Osteocyte (in vitro differentiated cells): ENCODE measurements around the gene CCL14. TPM values are rescaled to one million over a fixed set of nuclear protein-coding genes. Genes with fewer than 3 reads are reported as not detected.

ENCODE experiments used
- DNase-seq: peaks from one replicate; pipeline ENCODE4 v3.0.0; 2021; ENCODE audit warnings: mixed read lengths; ENCODE audit not compliant: unreplicated experiment; ENCODE audit errors: extremely low spot score
- H3K27ac Mint-ChIP-seq: one replicate; pipeline ENCODE4 v1.8.0; 2021; ENCODE audit warnings: mild to moderate bottlenecking, mixed read lengths; ENCODE audit not compliant: unreplicated experiment
- H3K27me3 Mint-ChIP-seq: one replicate; pipeline ENCODE4 v1.8.0; 2021; ENCODE audit warnings: mixed read lengths; ENCODE audit not compliant: unreplicated experiment
- H3K36me3 Mint-ChIP-seq: one replicate; pipeline ENCODE4 v1.8.0; 2021; ENCODE audit warnings: mixed read lengths; ENCODE audit not compliant: unreplicated experiment
- H3K4me1 Mint-ChIP-seq: one replicate; pipeline ENCODE4 v1.8.0; 2021; ENCODE audit warnings: mixed read lengths; ENCODE audit not compliant: unreplicated experiment
- H3K4me3 Mint-ChIP-seq: one replicate; pipeline ENCODE4 v1.8.0; 2021; ENCODE audit warnings: mild to moderate bottlenecking, moderate library complexity, mixed read lengths; ENCODE audit not compliant: unreplicated experiment
- H3K9me3 Mint-ChIP-seq: one replicate; pipeline ENCODE4 v1.8.0; 2021; ENCODE audit warnings: mixed read lengths; ENCODE audit not compliant: unreplicated experiment
- CTCF ChIP-seq: fragments of 200-600 bp; sonication (generic); IDR thresholded peaks from 2 replicates; pipeline ENCODE4 v1.5.0; 2021; ENCODE audit warnings: antibody characterized with exemption, mild to moderate bottlenecking, moderate library complexity
- long read RNA-seq: library from polyadenylated mRNA; unstranded; transcript quantifications from one replicate; pipeline ENCODE4 v2.0.0, GENCODE V29; 2021
- total RNA-seq: library from RNA; stranded (reverse); gene quantifications from 2 replicates; pipeline ENCODE4 v1.2.1, GENCODE V29; 2021

CCL14 gene
- total RNA-seq, result not detected in 2 replicates
- long read RNA-seq, result 0 reads

GRCh38 chr17:35986643-35987042 is at the start of gene CCL14:
TSS of gene CCL14 (minus strand) at chr17:35986729. CDS start at chr17:35986649, 80 bp downstream.
- no peaks in the 10 kb centered on the region for H3K27me3 Mint-ChIP-seq
- H3K4me3 Mint-ChIP-seq, result no peak within 1 kb of the TSS
- DNase-seq, result no peak
- H3K27ac Mint-ChIP-seq, result no peak within 1 kb of the TSS
- no peaks in the 10 kb centered on the region for H3K9me3 Mint-ChIP-seq
- no peaks in the 10 kb centered on the region for H3K4me1 Mint-ChIP-seq
- no peak for TF ChIP-seq CTCF
- no peaks in the 10 kb centered on the region for H3K36me3 Mint-ChIP-seq

GRCh38 chr17:36036235-36036634 is 49.7 kb upstream of the CCL14 start:
- H3K27me3 Mint-ChIP-seq, result no peaks in the 10 kb centered on the region
- no peak for TF ChIP-seq CTCF
- no peaks in the 10 kb centered on the region for H3K4me1 Mint-ChIP-seq
- H3K36me3 Mint-ChIP-seq, result no peaks in the 10 kb centered on the region
- no peak overlapping the region for H3K4me3 Mint-ChIP-seq
- H3K9me3 Mint-ChIP-seq, result no peaks in the 10 kb centered on the region
- DNase-seq, result no peak
- H3K27ac Mint-ChIP-seq, result no peak overlapping the region

GRCh38 chr17:36034127-36034526 is 47.6 kb upstream of the CCL14 start:
- Mint-ChIP-seq H3K27me3 (peaks cover 2% of the 10 kb centered on the region), H3K27ac (no peak overlapping the region), H3K4me3 (no peak overlapping the region), H3K36me3 (no peaks in the 10 kb centered on the region), H3K4me1 (no peaks in the 10 kb centered on the region), H3K9me3 (no peaks in the 10 kb centered on the region)
- DNase-seq, result no peak
- no peak for TF ChIP-seq CTCF

- no peak overlapping the region for H3K27ac Mint-ChIP-seq
- H3K9me3 Mint-ChIP-seq, result no peaks in the 10 kb centered on the region
These were observed 44.4 kb upstream of the CCL14 start for GRCh38 chr17:36030956-36031355.

GRCh38 chr17:36027761-36028160 is 41.2 kb upstream of the CCL14 start:
- H3K27me3 Mint-ChIP-seq, result peaks cover 2% of the 10 kb centered on the region
- H3K4me1 Mint-ChIP-seq, result no peaks in the 10 kb centered on the region
- no peak overlapping the region for H3K27ac Mint-ChIP-seq
- no peaks in the 10 kb centered on the region for H3K9me3 Mint-ChIP-seq
- no peaks in the 10 kb centered on the region for H3K36me3 Mint-ChIP-seq
- no peak for TF ChIP-seq CTCF
- no peak overlapping the region for H3K4me3 Mint-ChIP-seq
- no peak for DNase-seq

More at GRCh38 chr17:36030956-36031355, 44.4 kb upstream of the CCL14 start:
- no peak for DNase-seq
- Mint-ChIP-seq H3K4me3 (no peak overlapping the region), H3K4me1 (no peaks in the 10 kb centered on the region), H3K27me3 (peaks cover 2% of the 10 kb centered on the region), H3K36me3 (no peaks in the 10 kb centered on the region)
- TF ChIP-seq CTCF, result no peak
